ENCODE data around the gene ZNF99.
"Not testable (repeated sequence)": the region's sequence is repeated elsewhere in the genome, so short reads cannot be mapped to it uniquely, and the experiment has no call there.

The ZNF99 gene

DNA sequence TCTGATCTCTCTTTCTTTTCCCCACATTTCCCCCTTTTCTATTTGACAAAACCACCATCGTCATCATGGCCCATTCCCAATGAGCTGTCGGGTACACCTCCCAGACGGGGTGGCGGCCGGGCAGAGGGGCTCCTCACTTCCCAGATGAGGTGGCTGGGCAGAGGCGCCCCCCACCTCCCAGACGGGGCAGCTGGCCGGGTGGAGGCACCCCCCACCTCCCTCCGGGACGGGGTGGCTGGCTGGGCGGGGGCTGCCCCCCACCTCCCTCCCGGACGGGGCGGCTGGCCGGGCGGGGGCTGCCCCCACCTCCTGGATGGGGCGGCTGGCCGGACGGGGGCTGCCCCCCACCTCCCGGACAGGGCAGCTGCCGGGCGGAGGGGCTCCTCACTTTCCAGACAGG is 81.3 kb downstream of the ZNF99 start:
- H3K4me3 Mint-ChIP-seq; H3K4me1 Mint-ChIP-seq (ENCODE audit: low read depth); DNase-seq; H3K27me3 Mint-ChIP-seq; H3K27ac Mint-ChIP-seq: not testable (repeated sequence)
- H3K9me3 Mint-ChIP-seq: peaks cover 18% of the 10 kb centered on the region
- H3K36me3 Mint-ChIP-seq (ENCODE audit: low read depth): peaks cover 11% of the 10 kb centered on the region
